GM12891 (cell line): ENCODE results near the gene KCTD3. TPM values are rescaled to one million over a fixed set of nuclear protein-coding genes. Genes with fewer than 3 reads are reported as not detected.

Source experiments
- DNase-seq: peaks from one replicate; pipeline ENCODE4 v3.0.0; 2011; ENCODE audit warnings: low spot score; ENCODE audit not compliant: insufficient read length
- FAIRE-seq: peaks from 2 replicates; lab custom pipeline; 2011; peaks lifted over from hg19 to GRCh38; lab: Jason Lieb, UNC
- PAX5 ChIP-seq: IDR thresholded peaks from 2 replicates; pipeline ENCODE4 v1.6.1; 2011; ENCODE audit warnings: low read length, moderate library complexity, mild to moderate bottlenecking; ENCODE audit not compliant: insufficient read depth, severe bottlenecking
- POLR2A ChIP-seq: IDR thresholded peaks from 2 replicates; pipeline ENCODE4 v1.6.1; 2011; ENCODE audit warnings: low read depth, low read length, control low read depth
- POLR2AphosphoS5 ChIP-seq: IDR thresholded peaks from 2 replicates; pipeline ENCODE4 v1.6.1; 2011; ENCODE audit warnings: low read depth, low read length, control low read depth
- POU2F2 ChIP-seq: IDR thresholded peaks from 2 replicates; pipeline ENCODE4 v1.6.1; 2011; ENCODE audit warnings: low read depth, mild to moderate bottlenecking, control low read depth, low read length, moderate library complexity
- SPI1 ChIP-seq: IDR thresholded peaks from 2 replicates; pipeline ENCODE4 v1.6.1; 2011; ENCODE audit warnings: low read depth, low read length, control low read depth
- TAF1 ChIP-seq: IDR thresholded peaks from 2 replicates; pipeline ENCODE4 v1.6.1; 2011; ENCODE audit warnings: low read depth, low read length, control low read depth
- polyA plus RNA-seq: library from polyadenylated mRNA; unstranded; fragments of >200 nt; gene quantifications from one replicate; pipeline ENCODE4 v1.2.1, GENCODE V29; 2012; ENCODE audit warnings: low read depth, missing spikeins, inconsistent platforms; ENCODE audit not compliant: missing spikeins

Gene KCTD3
- polyA plus RNA-seq = 3.7 TPM

GRCh38 chr1:215566556-215567490 lies at the start of gene KCTD3:
Gene KCTD3 (plus strand): TSS chr1:215567304. CDS start chr1:215567686, 382 bp downstream.
- DNase-seq (no peak), FAIRE-seq (peak; percentile 56)
- no peak for TF ChIP-seq POU2F2
- no peak for TF ChIP-seq SPI1
- no peak; the same call in 1 of the 2 replicates for TF ChIP-seq TAF1
- no peak for TF ChIP-seq POLR2AphosphoS5
- no peak; the same call in 1 of the 2 replicates for TF ChIP-seq POLR2A
- no peak for TF ChIP-seq PAX5

- no peak for FAIRE-seq
These were observed 49.6 kb upstream of the KCTD3 start for GRCh38 chr1:215517441-215517891.

GRCh38 chr1:215518594-215518993 lies 48.5 kb upstream of the KCTD3 start:
- no peak for FAIRE-seq
- TF ChIP-seq SPI1 = no peak
- TF ChIP-seq PAX5 = no peak
- TF ChIP-seq TAF1 = no peak
- no peak for TF ChIP-seq POLR2A
- TF ChIP-seq POLR2AphosphoS5 = no peak
- no peak for TF ChIP-seq POU2F2
- no peak for DNase-seq

More at GRCh38 chr1:215517441-215517891, 49.6 kb upstream of the KCTD3 start:
- TF ChIP-seq PAX5 (no peak), TAF1 (no peak), POLR2AphosphoS5 (no peak)
- no peak for DNase-seq

- DNase-seq (no peak), FAIRE-seq (no peak)
- TF ChIP-seq SPI1 (no peak), TAF1 (no peak), PAX5 (no peak), POLR2AphosphoS5 (no peak), POLR2A (no peak)
These were observed 45.8 kb upstream of the KCTD3 start for GRCh38 chr1:215521279-215521678.

- TF ChIP-seq POU2F2 (no peak), POLR2A (no peak), TAF1 (no peak), SPI1 (no peak), POLR2AphosphoS5 (no peak), PAX5 (no peak)
- FAIRE-seq (no peak), DNase-seq (no peak)
These were observed 43.8 kb upstream of the KCTD3 start for GRCh38 chr1:215523128-215523861.

- no peak for DNase-seq
- FAIRE-seq = no peak
- TF ChIP-seq POLR2AphosphoS5 (no peak), TAF1 (no peak), SPI1 (no peak), POU2F2 (no peak), POLR2A (no peak), PAX5 (no peak)
These were observed 43.2 kb upstream of the KCTD3 start for GRCh38 chr1:215523906-215524305.

- no peak for DNase-seq
- FAIRE-seq = no peak
- TF ChIP-seq TAF1 = no peak
- no peak for TF ChIP-seq PAX5
- TF ChIP-seq POU2F2 = no peak
- no peak for TF ChIP-seq POLR2A
- TF ChIP-seq SPI1 = peak; percentile 71
These were observed 40.8 kb upstream of the KCTD3 start for GRCh38 chr1:215526147-215526845.

- no peak for FAIRE-seq
- DNase-seq = no peak
- no peak for TF ChIP-seq PAX5
- TF ChIP-seq POLR2AphosphoS5 = no peak
- TF ChIP-seq TAF1 = no peak
- no peak for TF ChIP-seq POU2F2
- TF ChIP-seq POLR2A = no peak
- no peak for TF ChIP-seq SPI1
These were observed 40.3 kb upstream of the KCTD3 start for GRCh38 chr1:215526846-215527151.

GRCh38 chr1:215529111-215529510 lies 38.0 kb upstream of the KCTD3 start:
- DNase-seq (no peak), FAIRE-seq (no peak)
- TF ChIP-seq POU2F2 (no peak), PAX5 (no peak), POLR2A (no peak)
